ENCODE measurements around the gene CTSE. TPM values are rescaled to one million over a fixed set of nuclear protein-coding genes. Genes with fewer than 3 reads are reported as not detected.

The CTSE gene
- total and polyA plus RNA-seq, 2 of the 8 experiments (the other 6 are each of a cell fraction or from before 2014, with no cell fraction given): 0.03 TPM; not detected in 1

DNA sequence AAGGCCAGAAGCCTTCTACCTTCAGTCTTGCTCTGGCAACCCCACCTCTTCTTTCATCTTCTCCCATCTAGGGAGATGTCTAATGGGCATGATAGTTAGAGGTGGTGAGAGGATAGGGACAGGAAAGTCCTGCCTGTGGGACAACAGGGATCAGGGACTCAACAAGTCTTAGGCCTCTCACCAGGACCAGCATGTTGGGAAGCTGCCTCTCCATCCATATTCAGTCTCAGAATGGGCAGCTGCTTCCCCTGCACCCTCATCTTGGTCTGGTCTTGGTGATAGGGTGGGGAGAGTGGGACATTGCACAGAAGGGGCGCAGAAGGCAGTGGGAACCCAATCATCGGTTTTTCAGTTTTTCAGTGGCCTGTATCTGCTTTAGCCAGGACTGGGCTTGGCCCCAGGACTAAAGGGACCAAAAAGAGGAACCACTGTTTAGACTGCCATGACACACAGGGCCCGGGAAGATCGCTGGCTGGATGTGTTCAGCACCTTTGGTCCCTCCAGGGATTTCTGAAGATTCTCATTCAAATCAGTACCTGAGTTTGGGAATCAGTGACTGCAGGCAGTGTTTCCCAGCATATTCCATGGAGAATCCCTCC lies 42.0 kb upstream of the CTSE start:
- Histone ChIP-seq H3K9ac (replicated peaks in 1 of 4; ENCODE audit: extremely low read depth in 1 of 4, low read depth in 3 of 4, low read length in 3 of 4) (no peak overlapping the region), H3K36me3 (ENCODE audit: control insufficient read depth in 2 of 4, insufficient read depth in 4 of 4, low read length in 3 of 4) (no peaks in the 10 kb centered on the region), H3K27me3 (replicated peaks in 1 of 4; ENCODE audit: control insufficient read depth in 3 of 4, extremely low read depth in 1 of 4, insufficient read depth in 3 of 4, low read length in 3 of 4) (no peaks in the 10 kb centered on the region), H3K14ac (ENCODE audit: insufficient read length) (no peak overlapping the region), H3K4me1 (replicated peaks in 1 of 4; ENCODE audit: control insufficient read depth in 3 of 4, insufficient read depth in 4 of 4, low read length in 3 of 4) (no peaks in the 10 kb centered on the region), H3K9me3 (ENCODE audit: insufficient read depth in 2 of 2, low read depth in 1 of 2, low read length in 1 of 2) (peaks cover 8 to 12% of the 10 kb centered on the region in 2 experiments; a peak in 3 of 4 replicates), H2BK120ac (replicated peaks; ENCODE audit: low read depth, low read length) (no peak overlapping the region), H4K8ac (ENCODE audit: extremely low read depth, insufficient read depth, low read length) (no peak overlapping the region), H3K23ac (ENCODE audit: insufficient read length) (no peak overlapping the region), H4K20me1 (replicated peaks in 1 of 2; ENCODE audit: control insufficient read depth in 1 of 2, insufficient read depth in 2 of 2, low read length in 2 of 2) (no peaks in the 10 kb centered on the region), H2BK5ac (ENCODE audit: low read depth, low read length) (no peak overlapping the region), H3K4ac (replicated peaks; ENCODE audit: insufficient read length, low read depth, low read length) (no peak overlapping the region), H3K27ac (ENCODE audit: low read depth, low read length) (no peak overlapping the region), H2BK12ac (ENCODE audit: low read depth, low read length) (no peak overlapping the region), H2BK20ac (ENCODE audit: low read length) (no peak overlapping the region), H3K23me2 (ENCODE audit: low read depth, low read length) (no peaks in the 10 kb centered on the region; the same call in 1 of the 2 replicates), H3K79me1 (ENCODE audit: low read depth, low read length) (no peaks in the 10 kb centered on the region), H3K56ac (replicated peaks; ENCODE audit: insufficient read length, low read depth, low read length) (no peak overlapping the region), H2AK5ac (ENCODE audit: low read depth, low read length) (no peak overlapping the region), H3K79me2 (ENCODE audit: control insufficient read depth in 1 of 2, insufficient read depth in 2 of 2, low read length in 2 of 2) (no peaks in the 10 kb centered on the region), H2BK15ac (ENCODE audit: low read length) (no peak overlapping the region), H3K18ac (ENCODE audit: extremely low read depth, low read length) (no peak overlapping the region), H2AFZ (ENCODE audit: low read length) (no peak overlapping the region), H3K4me3 (ENCODE audit: extremely low read depth in 1 of 4, insufficient read depth in 2 of 4, low read depth in 3 of 4, low read length in 4 of 4) (no peak overlapping the region), H3K4me2 (ENCODE audit: insufficient read depth in 1 of 2, low read depth in 2 of 2, low read length in 2 of 2) (no peak overlapping the region), H4K5ac (ENCODE audit: insufficient read length, low read depth, low read length) (no peak overlapping the region), H4K91ac (replicated peaks; ENCODE audit: insufficient read length, low read length) (no peak overlapping the region)
- WGBS, 2 experiments (ENCODE audit: extremely low coverage in 1 of 2, insufficient coverage in 1 of 2, insufficient read length in 1 of 2, insufficient replicate concordance in 2 of 2, low coverage in 1 of 2, low lambda C conversion rate in 2 of 2, missing lambda C conversion rate in 1 of 2): 79% methylated on average over 4 of the region's 4 CpGs; no CpG with 5 or more reads in 1 of the 2 experiments
- ChIA-PET CTCF (ENCODE audit: partially characterized antibody) (no interaction called here), POLR2A (ENCODE audit: partially characterized antibody) (no interaction called here)
- DNase-seq (ENCODE audit: low read depth in 1 of 2, low spot score in 2 of 2) (no peak), FAIRE-seq (no peak)
- TF ChIP-seq PHF8 (conservative IDR thresholded peaks at IDR 0.05; ENCODE audit: low read depth, low read length) (no peak), TCF12 (IDR thresholded peaks at IDR 0.05; ENCODE audit: low read depth, low read length) (no peak), CTBP2 (IDR thresholded peaks at IDR 0.05; ENCODE audit: borderline replicate concordance, insufficient read depth, insufficient read length, low read length) (no peak), SIN3A (conservative IDR thresholded peaks at IDR 0.05 in 1 of 2, IDR thresholded peaks at IDR 0.05 in 1 of 2; ENCODE audit: low read depth in 1 of 2, low read length in 2 of 2) (no peak), MAFK (IDR thresholded peaks at IDR 0.05; ENCODE audit: low read depth, low read length) (no peak), CEBPB (IDR thresholded peaks at IDR 0.05; ENCODE audit: low read depth, low read length) (no peak), YY1 (IDR thresholded peaks at IDR 0.05; ENCODE audit: low read depth, low read length) (no peak)
- TF ChIP-seq, protein P1, sequence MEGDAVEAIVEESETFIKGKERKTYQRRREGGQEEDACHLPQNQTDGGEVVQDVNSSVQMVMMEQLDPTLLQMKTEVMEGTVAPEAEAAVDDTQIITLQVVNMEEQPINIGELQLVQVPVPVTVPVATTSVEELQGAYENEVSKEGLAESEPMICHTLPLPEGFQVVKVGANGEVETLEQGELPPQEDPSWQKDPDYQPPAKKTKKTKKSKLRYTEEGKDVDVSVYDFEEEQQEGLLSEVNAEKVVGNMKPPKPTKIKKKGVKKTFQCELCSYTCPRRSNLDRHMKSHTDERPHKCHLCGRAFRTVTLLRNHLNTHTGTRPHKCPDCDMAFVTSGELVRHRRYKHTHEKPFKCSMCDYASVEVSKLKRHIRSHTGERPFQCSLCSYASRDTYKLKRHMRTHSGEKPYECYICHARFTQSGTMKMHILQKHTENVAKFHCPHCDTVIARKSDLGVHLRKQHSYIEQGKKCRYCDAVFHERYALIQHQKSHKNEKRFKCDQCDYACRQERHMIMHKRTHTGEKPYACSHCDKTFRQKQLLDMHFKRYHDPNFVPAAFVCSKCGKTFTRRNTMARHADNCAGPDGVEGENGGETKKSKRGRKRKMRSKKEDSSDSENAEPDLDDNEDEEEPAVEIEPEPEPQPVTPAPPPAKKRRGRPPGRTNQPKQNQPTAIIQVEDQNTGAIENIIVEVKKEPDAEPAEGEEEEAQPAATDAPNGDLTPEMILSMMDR (IDR thresholded peaks at IDR 0.05; ENCODE audit: control extremely low read depth in 1 of 3, insufficient read depth in 1 of 3, low read depth in 1 of 3, low read length in 3 of 3): no peak

Data from H1 (cell line).